ENCODE results near the gene PREX1. TPM values are rescaled to one million over a fixed set of nuclear protein-coding genes. Genes with fewer than 3 reads are reported as not detected.

PREX1 gene
- total RNA-seq, 2 donors from 2014 or later, result 11.5 to 21.7 TPM

DNA sequence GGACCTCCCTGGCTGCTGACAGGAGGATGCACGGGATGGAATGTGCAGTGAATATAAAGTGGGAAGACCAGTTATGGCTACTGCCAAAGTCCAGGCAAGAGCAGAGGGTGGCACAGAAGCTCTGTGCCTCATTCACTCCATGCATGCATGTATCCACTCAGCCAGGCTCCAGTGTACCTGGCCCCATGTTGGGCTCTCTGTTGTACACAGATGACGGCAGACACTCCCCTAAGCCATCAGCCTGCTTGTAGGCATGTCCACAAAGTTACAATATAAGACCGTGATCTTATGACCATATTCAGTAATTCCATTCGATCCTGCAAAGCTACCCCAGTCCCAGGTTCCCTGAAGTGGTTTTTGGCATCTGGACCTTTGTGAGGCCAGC, 116.8 kb downstream of the PREX1 start:
- H3K9me3 ChIP-seq, result no peaks in the 10 kb centered on the region
- peaks cover 0 to 15% of the 10 kb centered on the region in 2 donors for H3K4me1 ChIP-seq
- TF ChIP-seq, protein P1, sequence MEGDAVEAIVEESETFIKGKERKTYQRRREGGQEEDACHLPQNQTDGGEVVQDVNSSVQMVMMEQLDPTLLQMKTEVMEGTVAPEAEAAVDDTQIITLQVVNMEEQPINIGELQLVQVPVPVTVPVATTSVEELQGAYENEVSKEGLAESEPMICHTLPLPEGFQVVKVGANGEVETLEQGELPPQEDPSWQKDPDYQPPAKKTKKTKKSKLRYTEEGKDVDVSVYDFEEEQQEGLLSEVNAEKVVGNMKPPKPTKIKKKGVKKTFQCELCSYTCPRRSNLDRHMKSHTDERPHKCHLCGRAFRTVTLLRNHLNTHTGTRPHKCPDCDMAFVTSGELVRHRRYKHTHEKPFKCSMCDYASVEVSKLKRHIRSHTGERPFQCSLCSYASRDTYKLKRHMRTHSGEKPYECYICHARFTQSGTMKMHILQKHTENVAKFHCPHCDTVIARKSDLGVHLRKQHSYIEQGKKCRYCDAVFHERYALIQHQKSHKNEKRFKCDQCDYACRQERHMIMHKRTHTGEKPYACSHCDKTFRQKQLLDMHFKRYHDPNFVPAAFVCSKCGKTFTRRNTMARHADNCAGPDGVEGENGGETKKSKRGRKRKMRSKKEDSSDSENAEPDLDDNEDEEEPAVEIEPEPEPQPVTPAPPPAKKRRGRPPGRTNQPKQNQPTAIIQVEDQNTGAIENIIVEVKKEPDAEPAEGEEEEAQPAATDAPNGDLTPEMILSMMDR (IDR thresholded peaks at IDR 0.05), result no peak

DNA sequence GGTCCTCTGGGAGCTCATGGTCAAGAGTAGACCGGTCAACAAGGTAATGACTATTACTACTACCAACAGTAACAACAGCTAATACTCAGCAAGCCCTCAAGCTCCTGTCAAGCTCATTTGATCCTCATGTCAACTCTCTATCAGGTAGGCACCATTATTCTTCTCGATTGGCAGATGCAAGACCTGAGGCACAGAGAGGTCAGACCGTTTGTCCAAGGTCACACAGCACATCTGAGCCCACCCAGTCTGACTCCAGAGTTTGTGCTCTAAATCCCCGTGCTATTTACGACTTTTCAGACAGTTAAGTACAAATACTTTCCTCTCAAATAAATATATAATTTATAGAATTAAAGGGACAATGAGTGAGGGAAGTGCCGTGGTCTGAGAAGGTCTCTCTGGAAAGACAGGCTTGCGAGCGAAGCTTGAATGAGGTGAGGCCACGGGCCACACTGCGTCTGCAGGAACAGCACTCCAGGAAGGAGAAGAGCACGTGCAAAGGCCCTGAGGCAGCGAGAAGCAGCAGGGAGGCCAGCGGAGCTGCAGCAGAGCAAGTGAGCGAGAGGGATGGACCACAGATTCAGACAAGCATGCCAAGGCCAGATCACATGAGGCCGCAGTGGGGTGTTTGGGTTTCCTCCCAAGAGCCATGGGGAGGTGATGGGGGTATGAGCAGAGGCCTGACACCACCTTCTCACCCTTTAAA, 117.3 kb downstream of the PREX1 start:
- no peak overlapping the region for H3K27ac ChIP-seq
- TF ChIP-seq, protein P1 (IDR thresholded peaks at IDR 0.05), result no peak
- H3K9me3 ChIP-seq, result no peaks in the 10 kb centered on the region
- H3K4me3 ChIP-seq, result no peak overlapping the region
- no peak for DNase-seq (ENCODE audit: low spot score)
- H3K4me1 ChIP-seq, result peaks cover 0 to 15% of the 10 kb centered on the region in 2 donors
- no peaks in the 10 kb centered on the region for H3K36me3 ChIP-seq
- H3K27me3 ChIP-seq, result no peaks in the 10 kb centered on the region

More for the DNA sequence above, 116.8 kb downstream of the PREX1 start:
- Histone ChIP-seq H3K36me3 (no peaks in the 10 kb centered on the region), H3K4me3 (no peak overlapping the region), H3K27me3 (no peaks in the 10 kb centered on the region), H3K27ac (no peak overlapping the region)
- no peak for DNase-seq (ENCODE audit: low spot score)

DNA sequence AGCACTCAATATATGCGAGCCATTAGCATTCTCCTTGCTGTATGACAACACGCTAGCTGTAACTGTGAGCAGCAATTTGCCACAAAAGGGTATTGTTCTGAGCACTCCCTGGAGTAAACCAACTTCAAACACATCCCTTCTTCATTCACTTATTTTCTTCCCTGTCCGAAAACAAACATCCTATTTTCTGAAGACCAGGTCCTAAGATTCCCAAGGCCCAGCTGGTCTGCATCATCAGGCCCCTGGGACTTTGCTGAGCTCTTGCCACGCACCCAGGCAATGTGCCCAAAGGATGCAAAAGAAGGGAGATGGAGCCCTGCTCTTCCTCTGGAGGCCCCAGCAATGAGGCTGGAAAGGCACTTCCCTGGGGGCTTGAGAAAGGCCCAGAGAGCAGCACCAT, 118.1 kb downstream of the PREX1 start:
- H3K27ac ChIP-seq, result no peak overlapping the region
- H3K36me3 ChIP-seq, result no peaks in the 10 kb centered on the region
- H3K9me3 ChIP-seq, result no peaks in the 10 kb centered on the region
- H3K4me3 ChIP-seq, result no peak overlapping the region
- DNase-seq (ENCODE audit: low spot score), result no peak
- peaks cover 0 to 20% of the 10 kb centered on the region in 2 donors for H3K4me1 ChIP-seq
- TF ChIP-seq, protein P1 (IDR thresholded peaks at IDR 0.05), result no peak
- H3K27me3 ChIP-seq, result no peaks in the 10 kb centered on the region

DNA sequence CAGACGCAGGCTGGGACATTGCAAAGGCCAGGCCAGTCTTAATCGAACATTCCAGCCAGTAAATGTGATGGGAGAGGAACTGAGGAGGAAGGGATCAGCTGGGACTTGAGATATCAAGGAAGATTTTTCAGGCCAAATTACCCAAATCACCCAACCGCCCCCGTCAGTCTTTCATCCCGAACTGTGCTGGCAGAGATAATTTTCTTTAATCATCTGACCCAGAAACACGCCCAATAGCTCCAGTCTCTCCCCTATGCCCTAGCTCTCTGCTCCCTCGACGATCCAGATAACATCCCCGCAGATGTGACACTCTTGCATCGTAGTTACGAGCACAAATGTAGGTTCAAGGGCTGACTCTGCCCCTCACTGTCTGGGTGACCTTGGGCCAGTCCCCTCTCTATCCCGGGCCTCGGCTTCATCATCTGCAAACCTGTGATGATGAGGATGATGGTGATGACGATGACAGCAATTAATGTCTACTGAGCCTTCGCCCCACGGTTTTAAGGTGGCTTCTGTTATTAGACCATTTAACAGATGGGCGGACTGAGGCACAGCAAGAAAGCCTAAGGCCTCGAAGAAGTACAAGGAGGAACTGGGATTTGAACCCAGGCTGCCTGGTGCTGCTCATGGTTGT, 118.6 kb downstream of the PREX1 start:
- Histone ChIP-seq H3K27me3 (no peaks in the 10 kb centered on the region), H3K9me3 (no peaks in the 10 kb centered on the region), H3K36me3 (no peaks in the 10 kb centered on the region), H3K27ac (no peak overlapping the region), H3K4me3 (no peak overlapping the region), H3K4me1 (peaks cover 0 to 20% of the 10 kb centered on the region in 2 donors)
- TF ChIP-seq, protein P1 (IDR thresholded peaks at IDR 0.05), result no peak
- no peak for DNase-seq (ENCODE audit: low spot score)

DNA sequence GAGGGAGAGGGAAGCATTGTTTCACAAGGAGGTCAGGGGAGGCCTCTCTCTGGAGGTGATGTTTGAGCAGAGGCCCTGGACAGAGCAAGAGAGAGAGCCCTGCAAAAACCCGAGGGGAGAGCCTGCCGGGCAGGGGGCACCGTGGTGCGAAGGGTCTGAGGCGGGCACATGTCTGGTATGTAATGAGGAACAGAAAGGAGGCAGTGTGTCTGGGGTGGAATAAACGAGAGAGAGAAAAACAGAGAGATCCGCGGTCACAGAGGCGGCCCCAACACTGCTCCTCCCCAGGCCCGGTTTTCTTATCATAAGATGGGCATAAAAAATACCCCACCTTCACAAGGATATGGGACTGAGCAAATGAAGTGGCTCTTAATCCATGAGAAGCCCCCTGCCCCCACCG, 119.2 kb downstream of the PREX1 start:
- no peaks in the 10 kb centered on the region for H3K36me3 ChIP-seq
- H3K9me3 ChIP-seq, result no peaks in the 10 kb centered on the region
- peaks cover 0 to 22% of the 10 kb centered on the region in 2 donors for H3K4me1 ChIP-seq
- no peak overlapping the region for H3K4me3 ChIP-seq
- TF ChIP-seq, protein P1 (IDR thresholded peaks at IDR 0.05), result no peak
- H3K27ac ChIP-seq, result no peak overlapping the region
- no peaks in the 10 kb centered on the region for H3K27me3 ChIP-seq
- DNase-seq (ENCODE audit: low spot score), result no peak
